DOHH2 (cell line): ENCODE results near the gene HDHD5.

Experiments
- CTCF ChIP-seq: fragments of 200-600 bp; sonication (generic); IDR thresholded peaks from one replicate; pipeline ENCODE4 v1.5.1; 2014; ENCODE audit warnings: antibody characterized with exemption, mild to moderate bottlenecking, low read depth, low read length; ENCODE audit not compliant: poor library complexity, severe bottlenecking
- EZH2phosphoT487 ChIP-seq: fragments of 200-600 bp; sonication (generic); IDR thresholded peaks from 2 replicates; pipeline ENCODE4 v1.6.1; 2017; ENCODE audit warnings: borderline replicate concordance, mild to moderate bottlenecking, antibody characterized with exemption, low read length, moderate library complexity, mixed read lengths

GRCh38 chr22:17090550-17090949 lies 68.5 kb downstream of the HDHD5 start:
- TF ChIP-seq CTCF (no peak), EZH2phosphoT487 (no peak)
